Measurements from ENCODE around the gene OTUB1.

OTUB1 gene

DNA sequence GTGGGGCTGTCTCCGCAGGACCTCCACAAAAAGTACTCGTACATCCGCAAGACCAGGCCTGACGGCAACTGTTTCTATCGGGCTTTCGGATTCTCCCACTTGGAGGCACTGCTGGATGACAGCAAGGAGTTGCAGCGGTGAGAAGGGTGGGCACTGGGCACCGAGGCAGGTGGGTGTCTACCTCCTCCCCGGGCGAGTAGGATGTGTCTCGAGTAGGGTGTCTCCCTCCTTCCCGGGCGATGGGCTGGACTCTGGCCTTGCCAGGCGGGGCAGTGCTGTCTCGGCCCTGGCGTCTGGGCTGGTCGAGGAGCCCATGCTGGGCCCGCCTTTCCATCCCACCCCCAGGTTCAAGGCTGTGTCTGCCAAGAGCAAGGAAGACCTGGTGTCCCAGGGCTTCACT lies 10.3 kb downstream of the OTUB1 start:
- no peak overlapping the region for H3K4me3 ChIP-seq (ENCODE audit: low read depth, low read length)
- TF ChIP-seq, protein P1, sequence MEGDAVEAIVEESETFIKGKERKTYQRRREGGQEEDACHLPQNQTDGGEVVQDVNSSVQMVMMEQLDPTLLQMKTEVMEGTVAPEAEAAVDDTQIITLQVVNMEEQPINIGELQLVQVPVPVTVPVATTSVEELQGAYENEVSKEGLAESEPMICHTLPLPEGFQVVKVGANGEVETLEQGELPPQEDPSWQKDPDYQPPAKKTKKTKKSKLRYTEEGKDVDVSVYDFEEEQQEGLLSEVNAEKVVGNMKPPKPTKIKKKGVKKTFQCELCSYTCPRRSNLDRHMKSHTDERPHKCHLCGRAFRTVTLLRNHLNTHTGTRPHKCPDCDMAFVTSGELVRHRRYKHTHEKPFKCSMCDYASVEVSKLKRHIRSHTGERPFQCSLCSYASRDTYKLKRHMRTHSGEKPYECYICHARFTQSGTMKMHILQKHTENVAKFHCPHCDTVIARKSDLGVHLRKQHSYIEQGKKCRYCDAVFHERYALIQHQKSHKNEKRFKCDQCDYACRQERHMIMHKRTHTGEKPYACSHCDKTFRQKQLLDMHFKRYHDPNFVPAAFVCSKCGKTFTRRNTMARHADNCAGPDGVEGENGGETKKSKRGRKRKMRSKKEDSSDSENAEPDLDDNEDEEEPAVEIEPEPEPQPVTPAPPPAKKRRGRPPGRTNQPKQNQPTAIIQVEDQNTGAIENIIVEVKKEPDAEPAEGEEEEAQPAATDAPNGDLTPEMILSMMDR (IDR thresholded peaks at IDR 0.05; ENCODE audit: borderline replicate concordance, insufficient read depth, low read depth, low read length), result no peak

DNA sequence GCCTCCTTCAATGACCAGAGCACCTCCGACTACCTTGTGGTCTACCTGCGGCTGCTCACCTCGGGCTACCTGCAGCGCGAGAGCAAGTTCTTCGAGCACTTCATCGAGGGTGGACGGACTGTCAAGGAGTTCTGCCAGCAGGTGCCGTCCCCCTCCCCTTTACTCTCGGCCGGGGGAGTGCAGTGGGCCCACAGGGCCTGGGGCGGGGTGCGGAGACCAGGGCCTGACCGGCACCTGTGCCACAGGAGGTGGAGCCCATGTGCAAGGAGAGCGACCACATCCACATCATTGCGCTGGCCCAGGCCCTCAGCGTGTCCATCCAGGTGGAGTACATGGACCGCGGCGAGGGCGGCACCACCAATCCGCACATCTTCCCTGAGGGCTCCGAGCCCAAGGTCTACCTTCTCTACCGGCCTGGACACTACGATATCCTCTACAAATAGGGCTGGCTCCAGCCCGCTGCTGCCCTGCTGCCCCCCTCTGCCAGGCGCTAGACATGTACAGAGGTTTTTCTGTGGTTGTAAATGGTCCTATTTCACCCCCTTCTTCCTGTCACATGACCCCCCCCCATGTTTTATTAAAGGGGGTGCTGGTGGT lies 11.0 kb downstream of the OTUB1 start:
- TF ChIP-seq, protein P1 (IDR thresholded peaks at IDR 0.05; ENCODE audit: borderline replicate concordance, insufficient read depth, low read depth, low read length), result no peak
- no peak overlapping the region for H3K4me3 ChIP-seq (ENCODE audit: low read depth, low read length)

DNA sequence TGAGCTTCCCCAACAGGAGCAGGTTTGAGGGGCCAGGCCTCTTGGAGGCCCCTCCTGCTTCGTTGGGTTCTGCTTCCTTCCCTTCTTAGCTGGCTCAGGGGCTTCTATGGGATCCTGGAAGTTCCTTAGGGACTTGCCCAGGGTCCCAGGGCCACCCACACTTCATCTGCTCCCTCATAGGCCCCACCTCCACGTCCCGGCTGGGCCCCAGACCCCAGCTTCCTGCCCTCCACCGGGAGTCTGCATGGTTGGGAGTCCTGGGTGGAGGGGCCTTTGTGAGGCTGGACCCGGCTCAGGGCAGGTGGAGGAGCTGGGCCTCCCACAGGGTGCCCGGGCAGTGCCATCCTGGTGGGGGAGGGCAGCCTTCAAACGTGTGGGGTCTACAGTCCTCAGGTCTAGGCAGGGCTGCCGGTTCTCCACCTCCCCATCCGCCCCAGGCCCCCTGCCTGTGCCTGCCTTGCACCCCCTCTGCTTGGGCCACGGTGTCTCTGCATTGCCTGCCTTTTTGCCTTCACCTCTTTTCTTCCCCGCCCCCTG lies 11.6 kb downstream of the OTUB1 start:
- H3K4me3 ChIP-seq (ENCODE audit: low read depth, low read length), result no peak overlapping the region
- TF ChIP-seq, protein P1 (IDR thresholded peaks at IDR 0.05; ENCODE audit: borderline replicate concordance, insufficient read depth, low read depth, low read length), result no peak

DNA sequence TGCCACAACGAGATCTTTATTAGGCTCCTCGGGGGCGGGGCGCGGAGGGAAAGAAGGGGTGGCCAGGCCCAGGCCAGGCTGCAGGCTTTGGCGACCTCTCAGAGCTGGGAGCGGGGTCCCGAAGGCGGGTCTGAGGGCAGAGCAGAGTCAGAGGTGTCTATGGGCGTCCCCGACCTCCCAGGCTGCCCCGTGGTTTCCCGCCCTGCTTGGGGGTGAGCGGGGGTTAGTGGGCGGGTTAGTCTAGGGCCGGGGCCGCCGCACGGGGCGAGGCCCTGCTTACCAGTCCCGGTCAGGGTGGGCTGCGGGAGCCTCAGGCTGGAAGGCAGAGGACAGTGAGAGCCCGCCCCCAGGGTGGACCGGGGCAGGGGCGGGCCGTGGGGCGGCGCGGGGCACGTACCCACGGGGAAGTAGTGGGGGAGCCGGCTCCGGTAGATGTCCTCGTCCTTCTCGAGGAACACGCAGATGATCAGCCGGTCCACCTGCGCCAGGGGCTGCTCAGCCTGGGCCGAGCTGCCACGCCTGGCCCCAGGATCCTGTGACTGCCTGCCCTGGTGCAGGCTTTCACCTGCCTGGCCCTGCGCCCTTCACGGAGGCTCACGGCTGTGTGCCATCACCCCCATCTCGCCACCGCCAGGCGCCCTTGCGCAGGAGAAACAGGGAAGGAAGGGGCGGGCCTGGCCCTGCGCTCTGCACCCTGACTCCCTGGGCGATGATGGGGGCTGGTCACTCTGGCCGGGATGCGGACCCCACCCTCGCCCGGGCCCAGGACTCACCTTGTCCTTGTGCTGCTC lies 12.5 kb downstream of the OTUB1 start:
- no peak overlapping the region for H3K4me3 ChIP-seq (ENCODE audit: low read depth, low read length)
- TF ChIP-seq, protein P1 (IDR thresholded peaks at IDR 0.05; ENCODE audit: borderline replicate concordance, insufficient read depth, low read depth, low read length), result no peak

DNA sequence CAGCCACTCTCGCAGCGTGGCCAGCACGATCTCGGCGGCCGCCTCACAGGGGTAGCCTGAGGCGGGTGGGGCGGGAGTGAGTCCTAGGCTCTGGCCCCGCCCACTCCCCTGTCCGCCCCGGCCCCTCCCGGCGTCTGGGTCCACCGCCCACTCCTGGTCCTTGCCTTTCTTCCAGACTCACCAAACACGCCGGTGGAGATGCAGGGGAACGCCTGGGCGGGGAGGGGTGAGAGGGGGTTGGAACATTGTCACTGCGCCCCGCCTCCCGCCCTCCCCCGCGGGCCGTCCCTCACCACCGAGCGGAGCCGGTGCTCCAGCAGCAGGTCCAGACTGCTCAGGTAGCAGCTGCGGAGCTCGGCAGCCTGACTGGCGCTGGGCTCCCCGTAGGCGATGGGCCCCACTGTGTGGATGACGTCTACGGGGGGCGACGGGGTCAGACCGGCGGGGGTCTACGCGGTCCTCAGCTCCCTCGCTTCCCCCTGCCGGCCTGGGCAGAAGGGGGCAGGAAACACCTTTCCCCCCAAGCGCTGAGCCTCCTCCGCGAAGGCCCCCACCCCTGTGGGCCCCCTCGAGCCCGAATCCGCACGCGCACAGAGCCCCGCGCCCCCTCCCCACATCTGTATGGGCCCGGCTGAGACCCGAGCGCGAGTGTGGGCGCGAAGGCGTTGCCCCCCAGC lies 13.2 kb downstream of the OTUB1 start:
- H3K4me3 ChIP-seq (ENCODE audit: low read depth, low read length), result no peak overlapping the region
- TF ChIP-seq, protein P1 (IDR thresholded peaks at IDR 0.05; ENCODE audit: borderline replicate concordance, insufficient read depth, low read depth, low read length), result no peak

DNA sequence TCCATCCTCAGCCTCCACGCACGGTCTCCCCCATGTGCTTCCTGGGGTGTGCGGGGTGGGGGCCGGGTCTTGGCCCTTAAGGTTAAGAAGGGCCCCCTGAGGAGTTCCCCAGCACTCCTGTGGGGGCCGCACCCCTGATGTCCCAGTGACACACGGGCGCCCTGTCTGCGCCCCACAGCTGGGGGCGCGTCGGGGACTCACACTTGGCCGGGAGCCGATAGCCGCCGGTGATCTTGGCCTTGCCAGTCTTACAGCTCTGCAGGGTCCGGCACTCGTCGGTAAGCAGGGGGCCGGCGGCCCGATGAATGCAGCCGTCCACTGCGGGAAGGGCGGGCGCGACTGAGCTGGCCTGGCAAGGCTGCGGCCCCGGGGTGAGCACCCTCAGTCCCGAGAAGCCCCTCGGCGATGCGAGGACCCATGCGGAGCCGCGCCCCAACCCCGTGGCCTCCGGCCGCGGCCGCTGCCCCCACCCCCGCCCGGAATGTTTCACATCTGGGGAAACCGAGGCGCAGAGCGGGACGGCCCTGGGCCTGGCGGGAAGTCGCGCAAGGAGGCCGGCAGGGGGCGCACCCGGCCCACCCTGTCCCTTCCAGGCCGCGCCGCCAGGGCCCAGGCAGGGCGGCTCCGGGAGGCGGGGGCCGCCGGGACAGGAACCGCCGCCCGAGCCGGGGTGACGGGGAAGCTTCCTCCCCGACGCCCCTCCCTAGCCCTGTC lies 13.9 kb downstream of the OTUB1 start:
- H3K4me3 ChIP-seq (ENCODE audit: low read depth, low read length), result peak overlapping the region; percentile 29
- TF ChIP-seq, protein P1 (IDR thresholded peaks at IDR 0.05; ENCODE audit: borderline replicate concordance, insufficient read depth, low read depth, low read length), result peak; percentile 84
